Smooth muscle cell of bladder (primary cell): Measurements from ENCODE around the gene AMN. TPM values are rescaled to one million over a fixed set of nuclear protein-coding genes. Genes with fewer than 3 reads are reported as not detected.

ENCODE experiments used
- total RNA-seq: library from RNA; depleted of rRNA; stranded (reverse); fragments of >200 nt; gene quantifications from 2 replicates; pipeline ENCODE4 v1.2.3, GENCODE V29; 2014

AMN gene
- total RNA-seq: 0.18 and 0.43 TPM in 2 replicates

GRCh38 chr14:102922490-102923200 lies at the start of gene AMN:
AMN (plus strand) TSS chr14:102922663; CDS start chr14:102922689, 26 bp downstream.

Other genes with a start within 250 kb of the AMN start
- gene TRAF3, start 145.2 kb upstream of the AMN start, total RNA-seq: 16.9 and 23.6 TPM in 2 replicates
- 57.6 and 78.2 TPM in 2 replicates for gene CDC42BPB, start 134.9 kb downstream of the AMN start, total RNA-seq
- not detected in 2 replicates for gene LBHD2, start 161.5 kb downstream of the AMN start, total RNA-seq
- gene EXOC3L4, start 172.1 kb downstream of the AMN start, total RNA-seq: 0.65 and 1.6 TPM in 2 replicates
- gene TNFAIP2, start 200.8 kb downstream of the AMN start, total RNA-seq: 101 and 114 TPM in 2 replicates